GM18520 (cell line): ENCODE measurements around the gene LRRC30.
"Not testable (repeated sequence)": the region's sequence is repeated elsewhere in the genome, so short reads cannot be mapped to it uniquely, and the experiment has no call there.

Experiments used
- ATAC-seq: cut with Tn5 transposase; IDR thresholded peaks from one replicate; pipeline ENCODE4 v1.9.1; 2021; ENCODE audit not compliant: unreplicated experiment

The LRRC30 gene

DNA sequence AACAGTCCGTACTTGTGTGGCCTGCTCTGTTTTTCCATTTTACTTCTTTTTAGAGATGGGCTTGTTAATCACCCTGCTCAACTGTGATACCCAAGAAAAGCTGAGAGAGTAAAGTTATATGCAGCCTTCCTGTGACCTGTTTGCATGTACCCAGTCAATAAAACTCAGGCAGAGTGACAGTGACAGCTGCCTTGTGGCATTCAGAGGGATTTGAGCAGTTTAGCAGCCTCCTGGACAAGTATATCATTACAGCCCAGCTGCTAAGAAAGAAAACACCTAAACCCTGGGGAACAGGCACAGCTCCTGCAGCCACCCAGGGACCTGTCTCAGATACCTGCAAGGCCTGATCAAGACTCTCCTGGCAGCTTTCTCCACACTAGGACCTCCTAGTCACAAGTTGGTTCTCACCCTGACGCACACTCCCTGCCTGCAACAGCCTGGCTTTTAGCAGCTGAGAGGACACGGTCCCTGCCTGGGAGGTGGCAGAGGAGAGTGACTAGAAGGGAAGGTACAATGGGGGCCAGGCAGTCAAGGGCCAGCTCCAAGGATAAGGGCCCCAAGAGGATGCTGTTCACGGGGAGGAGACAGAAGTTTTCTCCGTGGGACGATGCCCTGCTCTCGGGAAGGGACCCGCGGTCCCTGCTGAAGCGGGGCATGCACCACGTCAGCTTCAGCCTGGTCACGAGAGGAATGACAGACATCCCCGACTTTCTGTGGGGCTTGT is at the start of gene LRRC30:
Gene LRRC30, plus strand, starts transcription at position 464 of the 724 bp plus-strand sequence. Its CDS starts 50 bp downstream, at position 514.
- ATAC-seq, result no peak

DNA sequence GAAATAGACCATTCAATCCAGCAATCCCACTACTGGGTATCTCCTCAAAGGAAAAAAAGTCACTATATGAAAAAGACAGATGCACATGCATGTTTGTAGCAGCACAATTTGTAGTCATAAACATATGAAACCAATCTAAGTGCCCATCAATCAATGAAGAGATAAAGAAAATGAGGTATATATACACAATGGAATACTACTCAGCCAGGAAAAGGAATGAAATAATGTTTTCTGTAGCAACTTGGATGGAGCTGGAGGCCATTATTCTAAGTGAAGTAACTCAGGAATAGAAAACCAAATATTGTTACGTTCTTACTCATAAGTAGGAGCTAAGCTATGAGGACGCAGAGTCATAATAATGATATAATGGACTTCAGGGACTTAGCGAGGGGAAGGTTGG is 45.2 kb upstream of the LRRC30 start:
- no peak for ATAC-seq

DNA sequence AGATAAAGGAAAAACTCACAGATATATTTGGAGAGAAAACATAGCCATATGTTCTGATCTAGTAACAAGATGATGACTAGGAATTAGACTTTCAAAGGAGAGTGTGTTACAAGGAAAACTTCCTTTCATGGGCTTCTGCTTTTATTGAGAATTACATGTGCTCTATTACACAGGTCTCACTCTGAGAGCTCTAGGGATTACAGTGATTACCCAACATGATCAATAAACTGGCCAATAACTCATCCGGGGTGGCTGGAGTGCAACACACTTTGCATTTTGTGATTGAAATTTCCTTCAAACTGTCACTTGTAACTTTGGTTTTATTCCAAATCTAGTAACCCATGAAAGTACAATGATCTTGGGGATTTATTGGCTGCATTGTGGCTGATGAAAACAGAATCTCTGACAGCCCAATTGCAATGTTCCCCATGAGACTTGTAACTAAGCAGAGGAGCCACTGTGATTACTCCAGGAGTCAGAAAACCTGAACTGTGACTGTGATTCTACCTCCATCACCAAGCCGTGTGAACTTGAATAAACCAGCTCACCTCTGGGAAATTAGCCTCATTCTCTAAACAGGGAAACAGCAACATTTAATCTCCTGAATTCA is 40.2 kb upstream of the LRRC30 start:
- no peak for ATAC-seq

DNA sequence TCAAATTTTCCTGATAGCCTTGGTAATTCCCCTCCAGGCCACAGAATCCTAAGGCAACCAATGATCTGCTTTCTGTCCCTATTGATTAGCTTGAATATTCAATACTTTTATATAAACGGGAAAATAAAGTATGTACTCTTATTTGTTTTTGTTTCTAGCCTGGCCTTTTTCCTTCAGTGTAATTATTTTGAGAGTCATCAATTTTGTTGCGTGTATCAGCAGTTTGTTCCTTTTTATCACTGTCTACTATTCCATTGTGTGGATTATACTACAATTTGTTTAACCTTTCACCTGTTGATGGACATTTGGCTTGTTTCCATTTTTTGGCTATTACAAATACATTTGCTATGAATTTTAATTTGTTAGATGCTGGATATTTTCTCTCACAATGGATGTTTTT is 39.2 kb upstream of the LRRC30 start:
- no peak for ATAC-seq

DNA sequence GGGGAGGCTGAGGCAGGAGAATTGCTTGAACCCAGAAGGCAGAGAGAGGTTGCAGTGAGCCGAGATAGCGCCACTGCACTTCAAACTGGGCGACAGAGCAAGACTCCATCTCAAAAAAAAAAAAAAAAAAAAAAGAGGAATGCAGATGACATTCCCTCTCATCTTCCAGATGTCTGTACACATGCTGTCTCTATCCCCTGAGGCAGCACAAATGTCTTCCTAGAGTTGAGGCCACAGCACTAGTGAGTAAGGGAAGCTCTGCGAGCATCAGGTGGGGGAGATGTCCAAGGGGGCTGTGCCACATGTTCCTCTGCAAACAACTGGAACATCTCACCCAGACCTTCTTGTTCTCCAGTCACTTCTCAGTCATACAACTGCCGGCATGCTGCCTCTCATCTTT is 35.6 kb upstream of the LRRC30 start:
- ATAC-seq, result no peak

DNA sequence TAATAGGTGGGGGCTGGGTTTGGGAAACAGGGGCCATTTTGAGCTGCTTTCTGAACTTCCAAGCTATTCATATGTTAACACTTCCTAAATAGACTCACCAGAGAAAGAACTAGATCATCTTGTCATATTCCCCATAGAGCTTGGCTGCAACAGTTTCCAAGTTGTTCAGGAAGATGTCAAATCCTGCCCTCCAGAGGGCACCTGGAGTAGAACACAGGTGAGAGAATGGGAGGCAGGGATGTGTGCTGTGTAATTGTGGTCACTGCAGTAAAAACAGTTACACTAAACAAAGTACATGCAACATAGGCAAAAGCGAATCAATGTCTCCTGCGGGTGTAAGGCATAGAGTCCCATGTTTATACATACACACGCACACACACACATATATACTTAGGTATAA is 34.5 kb upstream of the LRRC30 start:
- no peak for ATAC-seq

DNA sequence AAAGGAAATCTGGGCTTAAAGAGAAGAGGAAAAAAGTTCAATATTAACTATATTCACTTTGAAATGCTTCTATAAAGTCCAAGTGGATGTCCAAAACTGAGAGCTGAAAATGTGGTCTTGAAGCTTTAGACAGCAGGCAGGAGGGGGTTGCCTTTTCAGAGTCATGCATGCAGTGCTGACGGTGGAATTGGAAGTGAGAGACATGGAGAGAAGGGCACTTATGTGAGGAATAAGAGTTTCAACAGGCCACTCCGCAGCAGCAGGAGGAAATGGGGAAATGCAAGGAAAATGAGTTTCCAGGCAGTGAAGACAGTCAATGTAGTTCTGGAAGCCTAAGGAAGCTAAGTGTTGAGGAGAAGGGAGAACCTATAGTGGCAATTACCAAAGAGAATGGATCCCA is 33.0 kb upstream of the LRRC30 start:
- ATAC-seq, result no peak

DNA sequence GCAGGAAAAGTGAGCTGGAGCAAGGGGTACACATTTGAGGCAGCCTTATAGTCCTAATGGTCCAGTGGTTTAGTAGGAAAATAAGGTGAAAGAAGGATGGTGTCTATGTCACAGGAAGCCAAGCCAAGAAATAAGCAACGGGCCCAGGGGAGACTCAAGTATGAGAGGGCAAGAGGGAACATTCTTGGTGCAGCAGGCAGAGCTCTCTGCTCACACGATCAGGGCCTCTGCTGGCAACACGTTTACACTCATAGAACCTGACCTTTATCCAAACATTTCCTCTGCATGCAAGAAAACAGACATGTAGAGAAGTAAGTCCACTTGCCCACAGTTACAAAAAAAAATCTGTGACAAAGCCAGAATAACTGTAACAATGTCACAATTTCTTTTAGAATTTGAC is 32.6 kb upstream of the LRRC30 start:
- no peak for ATAC-seq

DNA sequence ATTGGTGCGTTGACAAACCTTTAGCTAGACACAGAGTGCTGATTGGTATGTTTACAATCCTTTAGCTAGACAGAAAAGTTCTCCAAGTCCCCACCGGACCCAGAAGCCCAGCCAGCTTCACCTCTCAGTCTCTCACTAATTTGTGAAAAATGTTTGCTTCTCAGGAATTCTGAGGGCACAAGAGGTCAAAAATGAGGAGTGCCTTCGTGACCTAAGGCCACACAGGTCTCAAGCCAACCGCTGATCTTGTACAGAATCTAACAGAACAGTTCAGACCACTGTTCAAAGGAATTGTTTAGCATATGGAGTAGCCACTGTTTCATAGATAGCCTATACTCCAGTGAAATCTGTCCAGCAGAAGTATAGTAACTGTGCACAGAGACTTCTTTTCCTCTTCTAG is 29.8 kb upstream of the LRRC30 start:
- no peak for ATAC-seq

DNA sequence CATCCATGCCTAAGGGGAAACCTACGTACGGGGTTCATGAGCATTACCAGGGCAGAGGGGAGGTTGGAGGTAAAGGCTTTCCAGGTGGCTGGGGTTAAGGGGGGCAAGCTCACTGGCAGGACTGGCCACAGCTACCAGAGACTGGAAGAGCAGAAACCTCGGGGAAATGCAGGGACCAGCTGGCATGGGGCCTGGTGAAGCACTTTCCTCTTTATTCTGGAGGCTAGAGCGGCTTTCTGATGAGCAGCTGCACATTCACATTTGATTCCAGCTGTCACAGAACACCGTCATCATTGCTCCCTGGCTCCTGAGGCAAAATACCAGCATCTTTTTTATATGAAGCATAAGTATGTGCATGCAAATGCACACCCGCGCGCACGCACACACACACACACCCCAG is 28.7 kb upstream of the LRRC30 start:
- ATAC-seq, result no peak

DNA sequence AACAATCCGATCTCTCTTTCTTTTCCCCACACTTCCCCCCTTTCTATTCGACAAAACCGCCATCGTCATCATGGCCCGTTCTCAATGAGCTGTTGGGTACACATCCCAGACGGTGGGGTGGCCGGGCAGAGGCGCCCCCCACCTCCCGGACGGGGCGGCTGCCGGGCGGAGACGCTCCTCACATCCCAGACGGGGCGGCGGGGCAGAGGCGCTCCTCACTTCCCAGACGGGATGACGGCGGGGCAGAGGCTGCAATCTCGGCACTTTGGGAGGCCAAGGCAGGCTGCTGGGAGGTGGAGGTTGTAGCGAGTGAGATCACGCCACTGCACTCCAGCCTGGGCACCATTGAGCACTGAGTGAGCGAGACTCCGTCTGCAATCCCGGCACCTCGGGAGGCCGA is 27.3 kb upstream of the LRRC30 start:
- not testable (repeated sequence) for ATAC-seq

DNA sequence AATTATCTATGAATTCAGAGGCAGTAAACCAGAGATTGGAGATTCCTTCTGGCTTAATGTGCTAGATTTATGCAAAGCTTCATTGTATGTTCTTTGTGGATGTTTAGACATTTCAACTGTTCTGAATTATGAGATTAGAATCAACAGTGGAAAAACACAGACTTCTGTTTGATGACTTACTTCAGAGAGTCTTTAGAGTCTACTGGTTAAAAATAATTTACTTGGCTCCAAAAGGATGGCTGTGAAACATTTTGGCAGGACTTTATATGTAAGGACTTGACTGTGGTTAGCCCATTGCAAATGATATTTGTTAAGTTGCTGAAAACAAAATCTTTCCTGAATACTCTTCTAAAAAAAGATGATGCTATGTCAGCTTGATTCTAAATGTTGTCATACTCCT is 25.5 kb upstream of the LRRC30 start:
- no peak for ATAC-seq

DNA sequence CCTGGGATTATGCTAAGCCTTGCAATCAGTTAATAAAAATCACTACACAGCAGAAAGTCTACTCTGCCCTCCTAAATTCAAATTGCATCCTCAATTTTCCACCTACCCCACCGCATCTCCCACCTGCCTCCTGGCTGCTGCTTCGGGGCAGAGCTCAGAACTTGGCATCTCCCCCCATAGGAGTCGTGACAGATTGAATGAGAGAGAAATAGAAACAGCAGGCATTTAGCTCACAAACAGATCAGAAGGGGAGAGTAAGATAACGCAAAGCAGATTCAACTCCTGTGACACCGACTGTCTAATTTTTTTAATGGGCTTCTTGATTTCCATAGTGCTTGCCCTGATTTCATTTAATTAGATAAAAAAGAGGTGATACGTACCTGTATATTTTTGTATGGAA is 24.7 kb upstream of the LRRC30 start:
- no peak for ATAC-seq

DNA sequence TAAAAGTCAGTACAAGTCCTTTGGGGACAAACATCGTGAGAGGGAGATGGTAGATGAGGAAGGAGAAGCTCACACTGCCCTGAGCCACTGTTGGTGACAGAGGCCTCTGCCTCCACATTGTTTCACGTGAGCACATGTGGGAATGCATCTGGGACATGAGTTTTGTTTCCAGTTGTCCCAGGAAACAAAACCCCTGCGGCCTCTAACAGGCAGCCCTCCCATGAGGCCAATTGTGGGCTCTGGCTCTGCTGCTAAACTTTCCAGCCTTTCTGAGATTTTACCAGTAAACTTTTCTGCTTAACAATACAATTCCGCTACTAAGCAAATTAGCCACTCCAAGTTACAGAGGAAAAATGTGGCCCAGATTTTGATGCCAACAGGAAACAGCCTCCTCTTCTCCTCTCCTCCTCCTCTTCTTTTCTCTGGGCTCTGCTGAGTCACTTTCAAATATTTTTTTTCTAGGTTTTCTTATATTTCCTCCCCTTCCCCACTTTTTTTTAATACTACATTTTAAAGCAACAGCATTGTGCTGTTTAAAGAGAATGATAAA is 23.4 kb upstream of the LRRC30 start:
- ATAC-seq, result no peak

DNA sequence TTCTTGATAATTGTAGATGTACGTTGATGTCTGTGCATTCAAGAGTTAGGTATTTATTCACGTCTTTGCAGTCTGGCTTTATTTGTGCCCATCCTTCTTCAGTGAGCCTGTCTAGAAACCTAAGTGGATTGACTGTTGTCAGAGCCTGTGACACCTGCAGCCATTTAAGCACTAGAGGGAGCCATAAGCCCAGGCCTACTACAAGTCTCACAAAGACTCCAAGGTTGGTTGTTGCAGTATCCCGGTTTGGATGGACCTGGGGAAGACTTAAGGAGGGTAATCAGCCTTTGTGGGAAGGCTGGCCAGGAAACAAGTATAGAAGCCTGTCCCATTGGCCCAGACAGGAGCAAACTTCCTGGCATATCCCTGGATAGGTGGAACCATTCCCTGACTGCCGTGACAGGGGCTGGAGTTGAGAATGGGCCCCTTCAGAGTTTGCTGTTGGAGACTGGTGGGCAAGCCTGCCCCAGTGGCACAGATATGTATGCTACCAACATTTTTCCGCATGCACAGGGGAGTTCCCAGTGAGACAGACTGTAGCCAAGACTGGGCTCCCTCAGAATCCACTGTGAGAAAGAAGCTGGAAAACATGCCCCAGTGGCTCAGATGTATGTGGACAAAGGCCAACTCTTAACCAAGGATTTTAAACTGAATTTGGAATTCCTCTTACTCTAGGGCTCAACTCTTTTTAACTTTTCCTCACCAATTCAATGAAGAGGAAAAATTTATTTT is 9.3 kb upstream of the LRRC30 start:
- no peak for ATAC-seq

DNA sequence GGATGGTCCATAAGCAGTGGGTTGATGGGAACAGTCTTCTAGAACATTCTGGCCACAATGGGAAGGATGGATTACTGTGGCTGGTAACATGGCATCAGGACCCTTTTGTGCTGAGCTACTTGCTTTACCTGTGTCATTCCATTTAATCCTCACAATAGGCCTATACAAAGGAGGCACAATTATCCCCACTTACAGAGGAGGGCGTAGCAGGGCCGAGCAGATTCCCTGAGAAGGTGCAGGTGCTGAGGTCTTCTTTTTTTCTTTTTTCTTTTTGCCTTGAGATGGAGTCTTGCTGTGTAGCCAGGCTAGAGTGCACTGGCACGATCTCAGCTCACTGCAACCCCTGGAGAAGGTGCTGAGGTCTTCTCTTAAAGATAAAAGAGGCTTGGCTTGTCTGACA is 6.7 kb upstream of the LRRC30 start:
- no peak for ATAC-seq

DNA sequence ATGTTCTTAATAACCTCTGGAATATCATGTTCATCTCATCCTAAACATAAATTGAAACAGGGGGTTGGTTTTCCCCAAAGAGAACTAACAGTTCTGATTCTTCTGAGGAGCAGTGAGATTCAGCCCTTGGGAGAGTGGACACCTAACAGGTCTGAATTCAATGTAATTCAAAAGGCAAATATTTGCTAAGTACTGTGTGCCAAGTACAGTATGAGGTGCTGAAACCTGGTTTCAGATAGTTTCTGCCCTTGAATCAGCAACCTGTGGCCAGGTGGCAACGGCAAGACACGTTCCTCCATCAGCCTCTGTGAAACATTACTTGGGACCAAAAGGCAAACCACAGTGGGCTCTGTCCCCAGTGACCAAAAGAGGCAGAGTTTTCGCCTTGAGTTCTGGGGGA is 1.3 kb downstream of the LRRC30 start:
- no peak for ATAC-seq

DNA sequence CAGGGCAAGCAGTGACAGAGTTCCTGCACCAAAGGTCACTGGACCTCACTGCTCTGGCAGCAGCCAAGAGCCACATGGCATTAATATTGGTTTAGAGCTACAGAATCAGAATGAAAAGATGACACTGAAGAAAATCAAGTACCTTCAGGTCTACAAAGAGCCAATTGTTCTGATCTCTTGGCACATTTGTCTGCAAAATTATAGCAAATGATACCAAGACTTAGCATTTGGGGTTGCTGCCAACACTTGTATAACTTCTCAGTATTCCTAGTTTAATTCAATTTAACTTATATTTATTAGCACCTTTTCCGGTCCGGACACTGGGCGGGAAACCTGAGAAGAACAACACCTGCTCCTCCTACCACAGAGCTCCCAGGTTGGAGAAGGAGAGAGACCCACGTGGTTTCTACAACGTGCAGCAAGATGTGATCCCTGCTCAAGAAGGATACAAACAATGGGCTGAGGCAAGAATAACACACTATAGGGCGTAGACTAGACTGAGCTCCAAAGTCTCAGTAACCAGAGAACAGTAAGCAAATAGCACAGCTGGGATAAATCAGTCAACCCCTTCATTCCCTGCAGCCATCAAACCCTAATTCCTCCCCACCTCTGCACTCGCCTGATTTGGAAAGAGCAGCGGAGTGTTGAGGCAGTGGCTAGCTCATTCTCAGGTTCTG is 2.4 kb downstream of the LRRC30 start:
- ATAC-seq, result no peak

DNA sequence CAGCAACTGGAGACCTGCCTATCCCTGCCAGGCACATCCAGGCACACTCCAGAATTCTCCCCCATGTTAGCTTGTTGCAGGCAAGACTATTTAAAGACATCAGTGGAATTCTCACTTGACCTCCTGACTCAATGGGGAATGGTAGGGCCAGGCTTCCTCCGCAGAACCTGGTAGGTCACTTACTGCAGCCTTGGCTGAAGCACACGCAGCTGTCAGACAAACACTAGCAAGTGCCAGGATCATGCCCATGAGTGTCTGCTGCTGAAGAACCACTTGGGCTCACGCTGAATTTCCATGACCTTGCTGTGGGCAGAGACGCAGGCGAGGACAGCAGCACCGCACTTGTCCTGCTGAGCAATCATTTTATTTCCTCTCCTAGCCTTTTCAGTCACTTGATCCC is 3.2 kb downstream of the LRRC30 start:
- no peak for ATAC-seq

DNA sequence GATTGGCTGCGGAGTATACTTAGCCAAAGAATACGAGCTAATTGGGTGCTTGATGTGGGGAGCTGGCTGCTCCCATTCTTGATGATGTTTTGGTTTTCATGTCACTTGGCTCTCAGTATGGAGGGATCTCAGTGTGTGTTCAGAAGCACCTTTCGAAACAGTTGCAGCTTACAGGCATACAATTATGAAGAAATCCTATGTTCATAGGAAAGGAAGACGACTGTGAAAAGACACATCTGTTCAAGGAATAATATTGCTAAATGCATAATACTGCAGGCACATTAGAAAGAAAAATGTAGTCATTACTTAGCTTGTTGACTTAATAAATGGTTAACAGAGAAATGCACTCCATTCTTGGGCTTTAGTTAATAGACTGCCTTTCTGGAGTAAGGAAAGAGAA is 4.1 kb downstream of the LRRC30 start:
- no peak for ATAC-seq

DNA sequence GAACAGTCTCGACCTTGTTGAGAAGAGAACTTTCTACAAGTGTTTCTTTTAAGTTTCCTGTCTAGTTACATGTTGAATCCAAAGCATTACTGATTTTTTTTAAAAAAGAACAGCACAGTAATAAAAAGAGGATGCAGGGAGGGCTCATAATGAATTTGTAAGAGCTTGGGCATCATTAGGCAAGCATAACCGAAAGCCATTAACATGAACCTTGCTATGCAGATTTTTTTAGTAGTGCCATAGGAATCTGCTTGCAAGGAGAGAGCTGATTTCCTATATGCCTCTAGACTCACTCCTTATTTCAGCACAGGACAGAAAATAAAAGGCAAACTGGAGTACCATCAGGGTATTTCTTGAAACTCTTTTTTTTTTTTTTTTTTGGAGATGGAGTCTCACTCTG is 5.2 kb downstream of the LRRC30 start:
- ATAC-seq, result no peak
